ENCODE results near the gene PDE4D.

- TF ChIP-seq CTCF (IDR thresholded peaks at IDR 0.05 in 2 of 3, conservative IDR thresholded peaks at IDR 0.05 in 1 of 3; ENCODE audit: control insufficient read depth in 2 of 3, extremely low read depth in 1 of 3, insufficient read depth in 1 of 3, low read depth in 3 of 3, low read length in 3 of 3) (no peak), CHD2 (IDR thresholded peaks at IDR 0.05; ENCODE audit: borderline replicate concordance, low read depth, low read length) (no peak), PBX3 (IDR thresholded peaks at IDR 0.05; ENCODE audit: insufficient replicate concordance, low read depth, low read length) (no peak), TBL1XR1 (IDR thresholded peaks at IDR 0.05; ENCODE audit: low read depth, low read length) (no peak), BHLHE40 (IDR thresholded peaks at IDR 0.05; ENCODE audit: borderline replicate concordance in 1 of 2, low read depth in 2 of 2, low read length in 1 of 2) (no peak), JUNB (IDR thresholded peaks at IDR 0.05) (no peak), ETV6 (conservative IDR thresholded peaks at IDR 0.05 in 1 of 2, IDR thresholded peaks at IDR 0.05 in 1 of 2; ENCODE audit: borderline replicate concordance in 1 of 2, low read depth in 1 of 2) (no peak), EED (IDR thresholded peaks at IDR 0.05; ENCODE audit: low read depth) (no peak), ZZZ3 (IDR thresholded peaks at IDR 0.05; ENCODE audit: control insufficient read depth, insufficient read length, low read depth) (no peak), SREBF2 (IDR thresholded peaks at IDR 0.05; ENCODE audit: low read length) (no peak), EGR1 (IDR thresholded peaks at IDR 0.05; ENCODE audit: borderline replicate concordance in 1 of 2, low read depth in 2 of 2, low read length in 2 of 2) (no peak), YBX1 (IDR thresholded peaks at IDR 0.05) (no peak)
Measured at GRCh38 chr5:59921816-59922215, 28.3 kb upstream of the PDE4D start.

All from GM12878 (cell line).